Measurements from ENCODE around the gene RFX4. TPM values are rescaled to one million over a fixed set of nuclear protein-coding genes. Genes with fewer than 3 reads are reported as not detected.

RFX4 gene
- polyA plus RNA-seq, 2 donors: not detected

DNA sequence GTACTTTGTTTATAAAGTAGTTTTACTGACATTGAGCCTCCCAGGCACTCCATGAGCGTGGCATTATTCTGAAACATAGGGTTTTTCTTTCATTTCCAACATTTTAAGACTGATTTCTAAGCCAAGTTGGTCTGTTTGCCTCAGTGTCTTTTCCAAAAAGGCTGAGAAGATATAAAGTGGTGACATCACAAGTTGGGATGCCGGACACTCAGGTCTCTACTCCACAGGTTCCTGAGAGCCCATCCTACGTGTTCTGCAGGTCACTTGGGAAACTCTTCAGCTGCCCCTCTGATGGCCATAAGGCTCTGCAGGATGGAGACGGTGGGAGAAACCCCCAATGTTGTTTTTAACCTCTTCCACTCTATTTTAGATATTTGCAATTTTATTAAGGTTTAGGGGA, 6.0 kb downstream of the RFX4 start:
- peaks cover 17 to 21% of the 10 kb centered on the region in 2 donors for H3K27me3 ChIP-seq (ENCODE audit: control insufficient read depth in 1 of 2, insufficient read depth in 2 of 2, low read length in 2 of 2)
- H3K27ac ChIP-seq (ENCODE audit: low read depth in 2 of 2, low read length in 1 of 2): no peak overlapping the region
- WGBS, 2 donors: 47 to 48% methylated on average over 4 of the region's 4 CpGs
- H3K9me3 ChIP-seq (ENCODE audit: control insufficient read depth in 2 of 2, insufficient read depth in 1 of 2, low read depth in 1 of 2, low read length in 1 of 2): no peaks in the 10 kb centered on the region
- H3K4me3 ChIP-seq (ENCODE audit: low read depth in 1 of 2, low read length in 2 of 2): no peak overlapping the region
- peaks cover 2 to 5% of the 10 kb centered on the region in 2 donors for H3K4me1 ChIP-seq (ENCODE audit: control insufficient read depth in 2 of 2, insufficient read depth in 2 of 2, low read length in 1 of 2)
- H3K36me3 ChIP-seq (ENCODE audit: control insufficient read depth in 2 of 2, insufficient read depth in 2 of 2, low read length in 1 of 2): no peaks in the 10 kb centered on the region

DNA sequence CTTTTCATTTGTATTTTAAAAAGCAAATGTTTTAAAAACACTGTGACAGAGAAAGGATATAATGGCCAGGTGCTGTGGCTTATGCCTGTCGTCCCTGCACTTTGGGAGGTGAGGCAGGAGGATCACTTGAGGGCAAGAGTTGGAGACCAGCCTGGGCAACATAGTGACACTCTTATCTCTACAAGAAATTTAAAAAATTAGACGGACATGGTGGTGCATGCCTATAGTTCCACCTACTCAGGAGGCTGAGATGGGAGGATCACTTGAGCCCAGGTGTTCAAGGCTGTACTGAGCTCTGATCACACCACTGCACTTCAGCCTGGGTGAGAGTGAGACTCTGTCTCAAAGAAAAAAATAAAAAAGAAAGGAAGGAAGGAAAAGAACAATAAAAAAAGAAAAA, 7.8 kb downstream of the RFX4 start:
- Histone ChIP-seq H3K9me3 (ENCODE audit: control insufficient read depth in 2 of 2, insufficient read depth in 1 of 2, low read depth in 1 of 2, low read length in 1 of 2) (no peaks in the 10 kb centered on the region), H3K4me3 (ENCODE audit: low read depth in 1 of 2, low read length in 2 of 2) (no peak overlapping the region), H3K36me3 (ENCODE audit: control insufficient read depth in 2 of 2, insufficient read depth in 2 of 2, low read length in 1 of 2) (no peaks in the 10 kb centered on the region), H3K27ac (ENCODE audit: low read depth in 2 of 2, low read length in 1 of 2) (no peak overlapping the region), H3K27me3 (ENCODE audit: control insufficient read depth in 1 of 2, insufficient read depth in 2 of 2, low read length in 2 of 2) (peaks cover 11 to 13% of the 10 kb centered on the region in 2 donors), H3K4me1 (ENCODE audit: control insufficient read depth in 2 of 2, insufficient read depth in 2 of 2, low read length in 1 of 2) (no peaks in the 10 kb centered on the region)
- 45 to 55% methylated on average over 2 of the region's 2 CpGs for WGBS, 2 donors

DNA sequence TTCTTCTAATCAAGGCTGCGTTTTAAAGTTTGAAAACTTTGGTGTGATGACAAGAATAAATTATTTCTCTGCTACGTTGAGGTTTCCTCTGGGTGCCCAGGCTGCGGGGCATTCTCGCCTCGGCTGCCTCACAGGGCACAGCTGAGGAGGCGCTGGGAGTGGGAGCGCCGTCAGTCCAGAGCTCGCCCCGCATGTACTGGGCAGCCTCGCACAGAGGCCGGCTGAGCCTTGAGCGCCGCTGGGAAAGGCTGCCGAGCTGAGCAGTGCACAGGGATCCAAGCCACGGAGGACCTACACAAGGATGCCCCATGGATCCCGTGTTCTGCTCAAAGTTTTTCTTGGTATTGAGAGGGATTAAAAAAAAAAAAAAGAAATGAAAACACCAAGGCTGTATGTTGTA, 11.6 kb downstream of the RFX4 start:
- H3K36me3 ChIP-seq (ENCODE audit: control insufficient read depth in 2 of 2, insufficient read depth in 2 of 2, low read length in 1 of 2): no peaks in the 10 kb centered on the region
- no peak overlapping the region for H3K4me3 ChIP-seq (ENCODE audit: low read depth in 1 of 2, low read length in 2 of 2)
- no peak overlapping the region for H3K27ac ChIP-seq (ENCODE audit: low read depth in 2 of 2, low read length in 1 of 2)
- H3K27me3 ChIP-seq (ENCODE audit: control insufficient read depth in 1 of 2, insufficient read depth in 2 of 2, low read length in 2 of 2): peaks cover 0 to 2% of the 10 kb centered on the region in 2 donors
- 39 to 40% methylated on average over 17 of the region's 17 CpGs for WGBS, 2 donors
- H3K4me1 ChIP-seq (ENCODE audit: control insufficient read depth in 2 of 2, insufficient read depth in 2 of 2, low read length in 1 of 2): no peaks in the 10 kb centered on the region
- no peaks in the 10 kb centered on the region for H3K9me3 ChIP-seq (ENCODE audit: control insufficient read depth in 2 of 2, insufficient read depth in 1 of 2, low read depth in 1 of 2, low read length in 1 of 2)

DNA sequence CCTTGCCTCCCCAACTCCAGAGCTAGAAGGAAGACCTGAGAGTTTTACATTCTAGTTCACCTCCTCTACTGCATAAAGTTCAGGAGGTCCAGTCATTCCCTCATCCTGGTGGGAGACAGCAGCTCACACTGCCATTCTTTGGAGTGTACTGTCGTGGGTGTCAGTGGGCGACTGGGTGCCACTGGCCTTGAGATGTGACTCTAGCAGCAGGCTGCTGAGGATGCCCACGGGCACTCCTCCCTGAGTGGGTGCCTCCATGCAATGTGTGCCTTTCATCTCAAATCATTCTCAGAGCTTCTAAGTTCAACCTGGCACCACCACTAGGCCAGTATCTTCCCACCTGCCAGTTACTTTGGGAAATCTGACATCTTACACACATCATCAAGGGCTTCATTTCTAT, 12.5 kb downstream of the RFX4 start:
- H3K4me3 ChIP-seq (ENCODE audit: low read depth in 1 of 2, low read length in 2 of 2): no peak overlapping the region
- 88% methylated on average over 3 of the region's 3 CpGs for WGBS, 2 donors
- no peaks in the 10 kb centered on the region for H3K4me1 ChIP-seq (ENCODE audit: control insufficient read depth in 2 of 2, insufficient read depth in 2 of 2, low read length in 1 of 2)
- no peaks in the 10 kb centered on the region for H3K36me3 ChIP-seq (ENCODE audit: control insufficient read depth in 2 of 2, insufficient read depth in 2 of 2, low read length in 1 of 2)
- no peak overlapping the region for H3K27ac ChIP-seq (ENCODE audit: low read depth in 2 of 2, low read length in 1 of 2)
- no peaks in the 10 kb centered on the region for H3K9me3 ChIP-seq (ENCODE audit: control insufficient read depth in 2 of 2, insufficient read depth in 1 of 2, low read depth in 1 of 2, low read length in 1 of 2)
- H3K27me3 ChIP-seq (ENCODE audit: control insufficient read depth in 1 of 2, insufficient read depth in 2 of 2, low read length in 2 of 2): peaks cover 0 to 2% of the 10 kb centered on the region in 2 donors

DNA sequence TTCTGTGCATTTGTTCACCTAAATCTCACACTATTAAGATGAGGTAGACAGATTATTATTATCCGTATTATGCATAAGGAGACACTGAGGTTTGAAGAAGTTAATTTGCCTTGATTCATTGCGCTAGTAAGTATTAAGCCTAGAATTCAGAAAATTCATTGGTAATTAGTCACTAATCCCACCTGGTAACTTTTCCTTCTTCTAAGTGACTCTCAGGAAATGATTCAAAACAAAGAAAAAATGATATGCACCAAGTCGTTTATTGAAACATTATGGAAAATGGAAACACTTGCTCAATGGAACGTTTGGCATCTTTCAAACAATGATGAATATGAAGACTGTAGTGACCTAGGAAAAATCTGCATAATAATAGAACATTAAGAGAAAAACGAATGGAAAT, 15.2 kb downstream of the RFX4 start:
- Histone ChIP-seq H3K27ac (ENCODE audit: low read depth in 2 of 2, low read length in 1 of 2) (no peak overlapping the region), H3K4me1 (ENCODE audit: control insufficient read depth in 2 of 2, insufficient read depth in 2 of 2, low read length in 1 of 2) (no peaks in the 10 kb centered on the region), H3K36me3 (ENCODE audit: control insufficient read depth in 2 of 2, insufficient read depth in 2 of 2, low read length in 1 of 2) (no peaks in the 10 kb centered on the region), H3K27me3 (ENCODE audit: control insufficient read depth in 1 of 2, insufficient read depth in 2 of 2, low read length in 2 of 2) (peaks cover 0 to 2% of the 10 kb centered on the region in 2 donors), H3K4me3 (ENCODE audit: low read depth in 1 of 2, low read length in 2 of 2) (no peak overlapping the region), H3K9me3 (ENCODE audit: control insufficient read depth in 2 of 2, insufficient read depth in 1 of 2, low read depth in 1 of 2, low read length in 1 of 2) (no peaks in the 10 kb centered on the region)
- 49% methylated on average over 5 of the region's 5 CpGs for WGBS, 2 donors

DNA sequence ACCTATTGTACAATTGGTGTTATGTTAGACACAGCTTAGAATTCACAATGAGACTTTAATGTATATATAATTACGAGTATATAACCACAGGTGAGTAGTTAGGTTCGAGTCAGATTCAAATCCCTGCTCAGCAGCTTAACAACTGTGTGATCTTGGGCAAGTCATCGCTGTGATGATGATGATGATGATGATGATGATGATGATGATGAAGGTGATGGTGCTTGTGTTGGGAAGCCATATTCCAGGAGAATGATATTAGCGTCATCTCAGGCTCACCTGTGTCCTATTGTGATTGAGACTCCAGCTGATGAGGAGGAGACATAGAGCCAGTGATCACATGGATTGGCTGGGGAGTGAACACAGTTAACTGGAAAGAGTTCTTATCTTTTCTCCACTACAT, 16.5 kb downstream of the RFX4 start:
- WGBS, 2 donors: 86 to 90% methylated on average over 4 of the region's 4 CpGs

DNA sequence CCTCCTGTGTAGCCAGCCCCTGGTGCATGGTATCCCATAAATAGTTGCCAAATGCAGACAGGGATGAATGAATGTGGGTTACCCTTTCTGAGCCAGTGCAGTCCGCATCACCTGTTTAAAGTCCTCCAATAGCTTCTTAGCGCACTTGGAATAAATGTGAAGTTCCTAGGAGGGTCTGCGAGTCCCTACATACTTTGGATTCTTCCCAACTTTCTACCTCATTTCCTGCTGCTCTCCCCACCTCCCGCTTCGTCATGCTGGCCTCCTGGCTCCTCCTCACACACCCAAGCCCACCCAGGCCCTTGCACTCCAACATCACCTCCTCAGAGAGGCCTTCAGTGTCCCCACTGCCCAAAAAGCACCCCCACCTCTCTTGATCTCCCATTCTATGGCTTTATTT, 17.7 kb downstream of the RFX4 start:
- 73 to 78% methylated on average over 5 of the region's 5 CpGs for WGBS, 2 donors
- Histone ChIP-seq H3K4me1 (ENCODE audit: control insufficient read depth in 2 of 2, insufficient read depth in 2 of 2, low read length in 1 of 2) (no peaks in the 10 kb centered on the region), H3K27me3 (ENCODE audit: control insufficient read depth in 1 of 2, insufficient read depth in 2 of 2, low read length in 2 of 2) (no peaks in the 10 kb centered on the region), H3K9me3 (ENCODE audit: control insufficient read depth in 2 of 2, insufficient read depth in 1 of 2, low read depth in 1 of 2, low read length in 1 of 2) (no peaks in the 10 kb centered on the region), H3K36me3 (ENCODE audit: control insufficient read depth in 2 of 2, insufficient read depth in 2 of 2, low read length in 1 of 2) (no peaks in the 10 kb centered on the region), H3K4me3 (ENCODE audit: low read depth in 1 of 2, low read length in 2 of 2) (no peak overlapping the region), H3K27ac (ENCODE audit: low read depth in 2 of 2, low read length in 1 of 2) (no peak overlapping the region)

More for the DNA sequence above, 16.5 kb downstream of the RFX4 start:
- H3K4me1 ChIP-seq (ENCODE audit: control insufficient read depth in 2 of 2, insufficient read depth in 2 of 2, low read length in 1 of 2): no peaks in the 10 kb centered on the region
- no peak overlapping the region for H3K27ac ChIP-seq (ENCODE audit: low read depth in 2 of 2, low read length in 1 of 2)
- H3K9me3 ChIP-seq (ENCODE audit: control insufficient read depth in 2 of 2, insufficient read depth in 1 of 2, low read depth in 1 of 2, low read length in 1 of 2): no peaks in the 10 kb centered on the region
- no peaks in the 10 kb centered on the region for H3K36me3 ChIP-seq (ENCODE audit: control insufficient read depth in 2 of 2, insufficient read depth in 2 of 2, low read length in 1 of 2)
- peaks cover 0 to 2% of the 10 kb centered on the region in 2 donors for H3K27me3 ChIP-seq (ENCODE audit: control insufficient read depth in 1 of 2, insufficient read depth in 2 of 2, low read length in 2 of 2)
- H3K4me3 ChIP-seq (ENCODE audit: low read depth in 1 of 2, low read length in 2 of 2): no peak overlapping the region

DNA sequence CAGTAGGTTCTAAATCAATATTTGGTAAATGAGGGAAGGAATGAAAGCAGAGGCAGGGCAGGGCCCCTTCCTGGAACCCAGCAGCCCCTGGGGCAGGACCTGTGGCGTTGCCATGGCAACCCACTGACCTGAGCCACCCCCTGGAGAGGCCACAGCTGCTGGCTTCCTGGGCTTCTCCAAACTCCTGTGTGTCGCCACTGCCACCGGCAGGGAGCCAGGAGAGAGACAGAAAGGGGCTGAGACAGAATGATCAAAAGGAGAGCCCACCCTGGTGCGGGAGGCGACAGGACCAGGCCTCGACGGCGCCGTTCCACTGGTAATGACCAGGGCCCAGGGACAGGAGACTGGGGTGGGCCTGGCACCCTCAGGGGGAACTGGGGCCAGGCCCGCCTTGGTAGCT, 18.2 kb downstream of the RFX4 start:
- H3K4me3 ChIP-seq (ENCODE audit: low read depth in 1 of 2, low read length in 2 of 2): no peak overlapping the region
- H3K4me1 ChIP-seq (ENCODE audit: control insufficient read depth in 2 of 2, insufficient read depth in 2 of 2, low read length in 1 of 2): no peaks in the 10 kb centered on the region
- no peaks in the 10 kb centered on the region for H3K36me3 ChIP-seq (ENCODE audit: control insufficient read depth in 2 of 2, insufficient read depth in 2 of 2, low read length in 1 of 2)
- H3K27ac ChIP-seq (ENCODE audit: low read depth in 2 of 2, low read length in 1 of 2): no peak overlapping the region
- 74 to 75% methylated on average over 10 of the region's 10 CpGs for WGBS, 2 donors
- H3K9me3 ChIP-seq (ENCODE audit: control insufficient read depth in 2 of 2, insufficient read depth in 1 of 2, low read depth in 1 of 2, low read length in 1 of 2): peaks cover 0 to 2% of the 10 kb centered on the region in 2 donors
- H3K27me3 ChIP-seq (ENCODE audit: control insufficient read depth in 1 of 2, insufficient read depth in 2 of 2, low read length in 2 of 2): no peaks in the 10 kb centered on the region

DNA sequence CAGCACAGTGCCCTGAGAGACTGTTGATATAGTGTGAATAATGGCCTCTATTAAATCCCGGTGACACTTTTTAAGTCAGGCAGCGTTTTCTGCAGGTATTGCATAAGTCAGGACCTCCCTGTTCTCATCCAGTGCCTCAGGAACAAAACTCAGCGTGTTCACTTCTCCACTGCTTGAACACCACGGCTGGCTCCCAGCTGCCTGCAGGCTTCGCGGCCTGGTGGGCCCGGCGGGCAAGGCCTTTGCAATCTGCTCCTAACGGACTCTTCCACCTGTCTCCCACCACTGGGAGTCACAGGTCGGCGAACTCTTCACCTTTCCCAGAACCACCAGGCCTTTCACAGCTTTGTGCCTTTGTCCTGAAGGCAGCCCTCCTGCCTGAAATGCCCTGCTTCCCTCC, 18.7 kb downstream of the RFX4 start:
- H3K4me1 ChIP-seq (ENCODE audit: control insufficient read depth in 2 of 2, insufficient read depth in 2 of 2, low read length in 1 of 2): no peaks in the 10 kb centered on the region
- H3K27me3 ChIP-seq (ENCODE audit: control insufficient read depth in 1 of 2, insufficient read depth in 2 of 2, low read length in 2 of 2): no peaks in the 10 kb centered on the region
- WGBS, 2 donors: 82 to 83% methylated on average over 11 of the region's 11 CpGs
- peaks cover 0 to 2% of the 10 kb centered on the region in 2 donors for H3K9me3 ChIP-seq (ENCODE audit: control insufficient read depth in 2 of 2, insufficient read depth in 1 of 2, low read depth in 1 of 2, low read length in 1 of 2)
- no peak overlapping the region for H3K4me3 ChIP-seq (ENCODE audit: low read depth in 1 of 2, low read length in 2 of 2)
- no peak overlapping the region for H3K27ac ChIP-seq (ENCODE audit: low read depth in 2 of 2, low read length in 1 of 2)
- no peaks in the 10 kb centered on the region for H3K36me3 ChIP-seq (ENCODE audit: control insufficient read depth in 2 of 2, insufficient read depth in 2 of 2, low read length in 1 of 2)

DNA sequence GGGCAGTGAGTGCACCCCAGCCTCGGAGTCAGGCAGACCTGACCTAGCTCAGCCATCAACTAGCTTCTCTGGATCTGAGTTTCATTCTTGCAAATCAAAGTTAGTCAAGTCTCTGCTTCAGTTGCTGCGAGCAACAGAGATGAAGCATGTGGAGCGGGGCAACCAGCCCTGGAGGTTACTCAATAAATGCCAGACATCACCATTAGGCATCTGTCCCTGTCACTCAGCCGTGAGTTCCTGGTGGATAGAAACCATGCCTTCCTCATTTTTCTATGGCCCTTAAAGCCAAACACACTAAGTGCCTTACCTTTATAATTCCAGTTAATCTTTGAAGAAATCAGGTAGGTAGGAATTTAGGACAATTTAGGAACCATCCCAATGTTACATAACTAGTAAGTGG, 19.3 kb downstream of the RFX4 start:
- Histone ChIP-seq H3K4me3 (ENCODE audit: low read depth in 1 of 2, low read length in 2 of 2) (no peak overlapping the region), H3K4me1 (ENCODE audit: control insufficient read depth in 2 of 2, insufficient read depth in 2 of 2, low read length in 1 of 2) (no peaks in the 10 kb centered on the region), H3K36me3 (ENCODE audit: control insufficient read depth in 2 of 2, insufficient read depth in 2 of 2, low read length in 1 of 2) (no peaks in the 10 kb centered on the region), H3K27me3 (ENCODE audit: control insufficient read depth in 1 of 2, insufficient read depth in 2 of 2, low read length in 2 of 2) (no peaks in the 10 kb centered on the region), H3K27ac (ENCODE audit: low read depth in 2 of 2, low read length in 1 of 2) (no peak overlapping the region), H3K9me3 (ENCODE audit: control insufficient read depth in 2 of 2, insufficient read depth in 1 of 2, low read depth in 1 of 2, low read length in 1 of 2) (peaks cover 0 to 2% of the 10 kb centered on the region in 2 donors)
- 87 to 93% methylated on average over 4 of the region's 4 CpGs for WGBS, 2 donors

Data from esophagus (tissue), 2 donors.